HG03175 (cell line): ENCODE measurements around the gene ZNF648.
A peak's percentile ranks its signal among the peaks of the same experiment; 100 is the strongest.
"Not testable (repeated sequence)": the region's sequence is repeated elsewhere in the genome, so short reads cannot be mapped to it uniquely, and the experiment has no call there.

Experiments
- ATAC-seq: cut with Tn5 transposase; IDR thresholded peaks from one replicate; pipeline ENCODE4 v1.9.1; 2021; ENCODE audit warnings: mild to moderate bottlenecking, moderate library complexity; ENCODE audit not compliant: unreplicated experiment

The ZNF648 gene

DNA sequence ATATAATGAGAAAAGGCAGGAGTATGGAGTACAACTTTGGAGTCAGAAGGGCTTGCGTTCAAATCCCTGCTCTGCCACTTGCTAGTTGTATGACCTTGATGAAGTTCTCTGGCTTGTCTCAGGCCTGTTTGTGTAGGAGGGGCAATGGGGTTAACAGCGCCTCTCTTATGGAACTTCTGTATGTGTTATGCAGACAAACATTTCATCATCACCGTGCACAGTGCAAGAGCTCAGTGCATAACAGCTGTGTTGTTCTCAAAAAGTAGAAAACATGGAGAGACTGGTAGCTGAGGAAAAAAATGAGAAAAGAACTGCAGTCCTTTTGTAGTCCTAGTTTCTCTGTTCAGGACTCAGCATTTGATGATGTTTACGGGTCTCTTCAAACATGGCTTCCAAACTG lies 10.4 kb upstream of the ZNF648 start:
- ATAC-seq = no peak

DNA sequence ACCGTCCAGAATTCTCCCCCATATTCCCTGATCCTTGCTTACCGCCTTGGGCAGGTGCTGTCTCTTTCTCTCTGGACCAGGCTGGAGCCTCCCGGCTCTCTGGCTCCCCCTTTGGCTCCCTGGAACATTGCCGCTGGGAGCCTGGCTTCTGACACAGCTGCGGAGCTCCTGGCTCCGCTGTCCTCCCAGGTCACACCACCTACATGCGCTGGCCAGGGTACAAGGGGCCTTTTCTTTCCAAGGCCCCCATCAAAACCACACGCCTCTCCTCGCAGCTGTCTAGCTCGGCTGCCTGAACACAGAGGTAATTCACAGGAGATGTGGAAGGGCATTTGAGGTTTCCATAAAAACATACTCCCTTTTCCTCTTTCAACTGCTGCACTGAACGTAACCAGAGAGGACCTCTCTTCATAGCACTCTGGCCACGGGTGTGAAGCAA lies 7.5 kb upstream of the ZNF648 start:
- no peak for ATAC-seq

DNA sequence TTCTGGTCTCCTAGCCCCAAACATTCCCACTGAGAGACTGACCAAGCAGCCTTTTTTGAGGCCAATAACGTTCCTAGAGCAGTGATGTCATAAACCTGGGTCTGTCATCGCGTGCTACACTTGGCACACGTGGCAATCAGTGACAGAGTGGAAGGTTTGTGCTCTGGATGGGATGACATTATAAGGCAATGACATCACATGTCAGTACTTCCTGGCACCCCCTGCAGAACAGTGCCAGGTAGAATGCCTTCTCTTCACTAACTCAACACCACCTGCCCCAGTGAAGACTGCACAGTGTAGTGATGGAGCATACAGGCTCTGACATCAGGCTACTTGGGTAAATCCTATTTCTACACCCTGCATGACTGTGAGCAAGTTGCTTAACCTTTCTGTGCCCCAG lies 5.4 kb upstream of the ZNF648 start:
- ATAC-seq = no peak

DNA sequence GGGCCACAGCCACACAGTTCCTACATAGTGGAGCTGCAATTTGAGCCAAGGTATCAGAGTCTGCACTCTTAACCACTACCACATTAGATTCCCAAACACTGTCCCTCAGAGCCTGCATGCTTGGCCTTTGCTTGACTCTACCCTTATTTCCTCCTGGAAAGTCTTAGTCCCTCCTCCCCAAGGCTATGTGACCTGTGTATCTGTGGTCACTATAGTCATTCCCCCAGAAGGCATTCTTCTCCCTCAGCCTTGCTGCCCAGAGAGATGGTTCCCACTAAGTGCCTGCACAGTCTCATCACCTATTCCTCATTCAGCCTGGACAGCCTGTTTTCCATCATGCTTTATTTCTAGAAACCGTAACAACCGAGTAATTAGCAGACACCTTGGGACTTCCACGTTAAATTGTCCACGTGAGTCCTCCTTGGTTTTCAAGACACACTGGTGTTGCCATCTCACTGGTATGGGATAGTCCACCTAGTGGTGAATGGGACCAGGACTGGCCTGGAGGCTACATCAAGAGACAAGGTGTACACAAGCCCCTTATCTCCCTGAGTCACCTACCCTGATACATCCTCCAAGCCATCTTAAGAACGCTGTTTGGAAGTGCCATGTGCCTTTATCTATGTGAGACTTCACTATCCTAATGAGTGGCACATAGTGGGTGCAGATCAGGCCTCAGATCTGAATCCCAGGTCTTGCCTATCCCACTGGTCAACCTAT lies 3.8 kb upstream of the ZNF648 start:
- no peak for ATAC-seq

DNA sequence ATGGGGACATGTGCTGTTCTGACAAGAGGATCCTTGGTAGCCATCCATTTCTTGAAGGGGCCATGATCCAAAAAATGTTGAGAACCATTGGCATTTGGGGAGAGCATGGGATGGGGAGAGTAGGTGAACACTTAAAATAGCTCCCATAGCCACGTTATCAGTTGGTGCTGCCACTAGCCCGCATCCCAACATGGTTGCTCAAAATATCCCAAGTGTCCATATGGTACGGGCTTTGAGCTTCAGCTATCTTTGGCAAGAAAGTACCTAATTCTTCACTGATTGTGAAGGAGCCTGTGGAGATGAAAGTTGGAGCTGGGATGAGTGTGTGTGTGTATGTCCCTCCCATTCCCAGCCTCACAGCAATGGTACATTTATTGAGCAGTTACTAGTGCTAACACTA lies 3.1 kb upstream of the ZNF648 start:
- no peak for ATAC-seq

DNA sequence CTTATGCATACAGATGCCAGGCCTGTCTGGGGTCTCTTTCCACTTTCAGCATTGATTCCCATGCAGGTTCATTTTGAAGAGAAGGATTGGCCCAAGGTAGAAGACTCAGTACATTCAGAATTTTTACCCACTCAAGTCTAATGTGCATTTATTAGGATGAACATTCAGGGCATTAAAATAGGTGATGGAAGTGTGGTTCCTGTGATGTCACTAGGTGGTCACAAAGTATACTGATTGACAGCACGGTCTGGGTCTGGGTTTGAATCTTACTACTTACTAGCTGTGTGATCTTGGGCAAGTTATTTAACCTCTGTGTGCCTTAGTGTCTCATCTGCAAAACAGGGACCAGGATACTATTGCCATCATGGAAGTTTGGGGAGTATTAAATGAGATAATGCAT lies 711 bp upstream of the ZNF648 start:
- ATAC-seq = no peak

DNA sequence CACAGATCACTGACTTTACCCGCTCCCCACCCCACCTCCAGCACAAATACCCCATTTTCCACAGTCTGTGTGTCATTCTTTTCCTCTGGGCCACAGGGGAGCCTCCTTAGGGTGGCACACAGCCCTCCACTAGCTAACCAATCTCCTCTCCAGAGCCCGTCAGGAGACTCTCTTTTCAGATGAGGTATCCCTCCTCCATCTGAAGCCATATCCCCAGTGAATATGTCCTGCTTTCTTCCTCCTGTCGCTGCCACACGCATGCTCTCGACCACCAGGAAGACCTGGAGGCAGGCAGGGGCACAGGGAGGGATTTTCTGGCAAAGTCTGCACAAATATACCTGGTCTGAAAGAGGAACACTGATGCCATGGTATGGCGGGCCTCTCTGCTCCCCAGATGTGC lies 635 bp downstream of the ZNF648 start:
- ATAC-seq = no peak

DNA sequence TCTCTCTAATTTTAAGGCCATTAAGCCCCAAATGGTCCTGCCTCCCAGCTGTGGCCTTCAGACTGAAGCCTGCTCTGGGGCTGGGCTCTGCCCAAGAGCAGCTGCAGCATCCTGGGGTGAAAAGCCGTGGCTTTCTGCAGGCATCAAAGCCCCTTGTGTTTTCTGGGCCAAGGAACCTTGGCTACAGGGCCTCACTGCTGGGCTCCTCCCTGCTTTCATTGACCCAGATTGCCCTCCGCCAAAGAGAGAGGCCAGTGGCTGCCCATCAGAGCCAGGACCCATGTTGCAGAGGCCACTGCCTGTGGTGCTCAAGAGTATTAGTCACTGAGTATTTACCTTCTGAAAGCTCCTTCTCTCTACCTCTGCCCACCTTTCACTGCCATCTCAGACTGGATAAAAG lies 1.6 kb downstream of the ZNF648 start:
- no peak for ATAC-seq

DNA sequence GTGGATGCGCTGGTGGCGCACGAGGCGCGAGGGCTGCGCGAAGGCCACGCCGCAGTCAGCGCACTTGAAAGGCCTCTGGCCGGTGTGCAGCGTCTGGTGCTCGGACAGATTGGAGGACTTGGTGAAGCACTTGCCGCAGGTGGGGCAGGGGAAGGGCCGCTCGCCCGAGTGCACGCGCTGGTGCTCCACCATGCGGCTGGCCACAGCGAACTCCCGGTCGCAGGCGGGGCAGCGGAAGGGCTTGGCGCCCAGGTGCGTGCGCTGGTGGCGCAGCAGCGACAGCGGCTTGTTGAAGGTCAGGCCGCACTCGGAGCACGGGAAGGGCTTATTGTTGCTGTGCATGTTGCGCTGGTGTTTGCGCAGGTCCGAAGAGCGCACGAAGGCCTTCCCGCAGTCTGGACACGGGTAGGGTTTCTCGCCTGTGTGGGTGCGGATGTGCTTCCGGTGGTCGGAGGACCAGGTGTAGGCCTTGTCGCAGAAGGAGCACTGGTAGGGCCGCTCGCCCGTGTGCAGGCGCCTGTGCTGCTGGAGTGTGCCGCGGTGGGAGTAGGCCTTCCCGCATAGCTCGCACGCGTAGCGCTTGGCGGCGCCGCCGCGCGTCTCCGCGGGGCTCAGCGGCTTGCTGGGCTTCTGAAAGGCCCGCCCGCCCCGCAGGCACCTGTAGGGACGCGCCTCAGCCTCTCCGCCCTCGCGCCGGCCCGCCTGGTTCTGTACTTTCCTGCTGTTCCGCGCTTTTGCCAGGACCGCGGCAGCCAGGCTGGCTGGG lies 4.7 kb downstream of the ZNF648 start:
- ATAC-seq = no peak

DNA sequence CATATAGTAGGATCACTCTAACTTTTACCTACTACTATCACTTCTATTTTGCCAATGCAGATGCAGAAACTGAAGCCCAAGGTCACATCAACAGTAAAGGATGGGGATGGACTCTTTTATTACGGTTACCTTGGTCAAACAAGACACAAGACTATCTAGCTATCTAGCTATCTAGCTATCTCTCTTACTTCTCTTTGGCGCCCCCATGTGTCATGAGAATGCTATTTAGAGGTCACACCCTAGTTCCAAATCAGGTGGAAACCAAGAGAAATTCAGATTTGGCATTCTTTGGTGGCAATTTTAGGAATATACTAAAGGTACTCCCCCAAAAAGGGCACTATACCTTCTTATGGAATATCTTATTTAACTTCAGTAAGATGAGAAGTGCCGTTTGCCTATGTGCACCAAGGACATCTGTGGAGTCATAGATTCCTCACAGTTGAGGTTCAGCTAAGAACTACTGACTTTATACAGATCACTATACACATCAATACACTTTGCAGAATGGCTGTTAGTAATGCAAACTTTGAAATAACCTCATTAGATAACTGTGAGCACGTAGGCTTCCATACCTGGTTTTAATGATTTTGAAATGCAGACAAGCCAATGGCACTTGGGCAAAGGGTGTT lies 6.7 kb downstream of the ZNF648 start:
- peak; percentile 72 for ATAC-seq

DNA sequence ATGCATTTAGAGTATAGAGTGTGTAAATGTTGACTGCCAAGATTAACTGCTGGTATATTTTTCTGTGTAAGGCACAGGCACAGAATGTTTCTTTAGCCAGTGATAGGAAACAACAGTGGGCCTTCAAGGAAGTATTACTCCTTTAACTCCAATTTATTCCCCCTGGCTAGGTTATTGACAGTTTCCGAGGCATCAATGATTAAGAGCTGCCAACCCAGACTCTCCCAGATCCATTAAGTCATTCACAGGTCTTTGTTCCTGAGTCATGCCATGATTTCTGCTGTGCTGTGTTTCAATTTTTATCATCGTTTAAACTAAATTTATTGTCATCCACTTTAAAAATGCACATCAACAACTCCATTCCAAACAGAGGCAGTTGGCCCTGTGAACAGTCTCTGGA lies 9.2 kb downstream of the ZNF648 start:
- ATAC-seq = no peak

DNA sequence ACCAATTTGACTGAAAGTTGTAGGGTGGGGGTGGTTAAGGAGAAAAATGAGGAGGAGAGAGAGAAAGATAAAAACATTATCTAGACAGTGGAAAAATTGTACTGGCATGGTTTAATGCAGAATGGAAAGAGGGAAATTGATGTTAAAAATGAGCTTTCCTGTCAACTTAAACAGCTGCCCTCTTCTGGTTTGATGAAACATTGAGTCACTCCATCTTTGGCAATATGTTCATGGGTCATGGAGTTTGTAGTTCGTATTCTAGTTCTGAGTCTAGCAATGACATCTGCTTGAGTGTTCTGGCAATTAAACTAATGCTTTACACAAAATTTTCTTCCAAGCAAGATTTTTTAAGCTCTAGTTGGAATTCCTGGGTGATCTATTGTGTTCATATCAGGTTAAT lies 9.6 kb downstream of the ZNF648 start:
- no peak for ATAC-seq

DNA sequence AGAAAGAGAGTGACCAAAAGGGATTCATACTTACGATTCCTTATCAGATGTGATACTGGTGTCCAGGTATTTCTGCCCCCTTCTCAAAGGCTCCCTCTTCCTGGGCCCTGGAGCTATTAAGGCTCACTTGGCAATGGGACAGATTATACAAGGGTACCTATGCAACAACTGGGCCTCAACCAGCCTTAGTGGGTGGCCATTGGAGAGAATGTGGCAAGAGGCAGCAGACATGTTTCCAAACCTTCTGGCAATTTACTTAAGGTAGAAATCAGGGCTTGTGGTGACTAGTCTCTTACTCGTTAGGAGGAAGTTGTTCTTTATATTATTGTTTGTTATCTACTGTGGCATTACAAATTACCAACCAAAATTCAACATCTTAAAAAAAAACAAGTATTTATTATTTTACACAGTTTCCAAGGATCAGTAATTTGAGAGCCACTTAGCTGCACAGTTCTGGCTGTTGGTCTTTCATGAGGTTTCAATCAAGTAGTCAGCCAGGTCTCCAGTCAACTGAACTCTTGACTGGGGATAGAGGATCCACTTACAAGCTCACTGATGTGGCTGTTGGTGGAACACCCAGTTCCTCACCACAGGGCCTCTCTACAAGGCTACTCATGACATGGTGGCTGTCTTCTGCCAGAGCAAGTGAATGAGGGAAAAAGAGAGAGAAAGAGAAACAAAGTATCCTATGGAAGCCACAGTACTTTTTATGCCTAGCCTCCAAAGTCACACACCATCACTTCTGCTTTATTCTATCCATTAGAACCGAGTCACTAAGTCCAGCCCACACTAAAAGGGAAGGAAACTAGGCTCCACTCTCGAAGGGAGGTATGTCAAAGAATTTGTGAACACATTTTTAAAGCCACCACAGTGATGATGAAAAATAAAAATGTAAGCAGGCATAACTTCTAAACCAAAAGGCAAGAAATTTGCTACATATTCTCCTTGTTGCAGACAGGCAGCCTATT lies 10.7 kb downstream of the ZNF648 start:
- no peak for ATAC-seq

DNA sequence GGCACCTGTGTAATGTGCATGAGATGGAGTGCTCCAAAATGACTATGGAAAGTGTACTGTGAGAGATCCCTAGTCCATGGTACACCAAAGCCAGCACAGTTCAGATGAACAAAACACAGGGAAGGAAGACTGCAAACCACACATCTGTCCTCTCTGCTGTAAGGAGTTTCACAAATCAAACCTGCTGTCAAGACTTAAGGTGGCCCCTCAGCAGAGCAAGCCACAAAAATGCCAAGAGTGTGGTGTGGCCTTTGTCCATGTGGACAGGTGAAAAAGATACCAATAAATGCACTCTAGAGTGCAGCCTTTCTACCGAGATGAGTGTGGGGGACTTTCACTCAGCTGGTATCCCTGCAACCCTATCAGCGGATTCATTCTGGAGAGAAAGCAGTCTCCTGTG lies 12.9 kb downstream of the ZNF648 start:
- no peak for ATAC-seq

DNA sequence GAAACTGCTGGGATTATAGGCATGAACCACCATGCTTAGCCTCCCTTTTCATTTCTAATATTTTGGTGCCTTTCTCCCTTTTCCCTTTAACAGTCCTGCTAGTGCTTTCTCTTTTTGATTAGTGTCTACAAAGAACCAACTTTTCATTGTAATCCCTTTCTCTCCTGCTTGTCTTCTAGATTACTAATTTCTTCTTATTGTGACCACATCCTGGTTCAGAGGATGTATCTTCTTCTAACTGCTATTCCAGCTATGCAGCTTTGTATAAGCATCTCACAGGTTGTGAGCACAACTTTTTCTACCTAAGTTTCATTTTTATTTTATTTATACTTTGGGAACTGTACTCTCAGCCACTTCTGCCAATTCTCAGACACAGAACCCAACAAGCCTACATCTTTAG lies 14.7 kb downstream of the ZNF648 start:
- no peak for ATAC-seq

DNA sequence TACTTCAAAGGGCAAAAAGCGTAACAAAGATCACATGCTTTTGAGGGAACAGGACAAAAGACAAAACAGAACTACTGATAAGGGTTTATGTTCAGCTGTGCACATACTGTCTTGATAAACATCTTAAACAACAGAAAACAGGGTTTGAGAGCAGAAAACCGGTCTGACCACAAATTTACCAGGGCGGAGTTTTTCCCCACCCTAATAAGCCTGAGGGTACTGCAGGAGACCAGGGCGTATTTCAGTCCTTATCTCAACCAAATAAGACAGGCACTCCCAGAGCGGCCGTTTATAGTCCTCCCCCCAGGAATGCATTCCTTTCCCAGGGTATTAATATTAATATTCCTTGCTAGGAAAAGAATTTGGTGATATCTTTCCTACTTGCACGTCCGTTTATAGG lies 16.0 kb downstream of the ZNF648 start:
- ATAC-seq = not testable (repeated sequence)

DNA sequence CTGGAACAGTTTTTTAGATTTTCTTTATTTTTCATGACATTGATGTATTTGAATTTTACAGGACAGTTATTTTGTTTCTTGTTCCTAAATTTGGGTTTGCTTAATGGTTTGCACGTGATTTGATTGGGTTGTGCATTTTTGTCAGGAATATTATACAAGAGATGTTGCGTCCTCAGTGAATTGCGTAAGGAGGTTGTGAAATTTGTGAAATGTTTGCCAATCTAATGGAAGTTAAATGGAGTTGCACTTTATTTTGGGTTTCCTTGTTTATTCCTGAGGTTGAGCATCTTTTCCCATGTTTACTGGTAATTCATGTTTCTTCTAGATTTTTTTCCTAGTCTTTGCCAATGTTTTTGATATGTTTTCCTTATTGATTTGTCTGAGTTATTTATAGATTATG lies 19.9 kb downstream of the ZNF648 start:
- no peak for ATAC-seq

DNA sequence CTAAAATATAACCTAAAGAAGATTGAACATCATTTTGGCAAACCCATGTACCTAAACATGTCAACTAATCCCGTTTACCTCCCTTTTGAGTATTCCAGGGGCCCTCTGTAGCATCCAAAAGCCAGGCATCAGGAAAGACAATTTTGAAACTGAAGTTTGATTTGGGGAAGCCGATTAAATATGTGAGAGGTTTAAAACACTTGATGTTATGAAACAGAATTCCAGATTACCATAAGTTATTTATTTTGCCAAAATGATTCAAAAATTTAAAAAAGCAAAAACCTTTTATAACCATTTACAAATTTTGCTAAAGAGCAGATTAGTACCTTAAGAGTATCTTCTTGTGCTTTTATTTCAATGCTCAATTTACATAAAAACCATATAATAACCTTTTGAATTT lies 23.3 kb downstream of the ZNF648 start:
- ATAC-seq = no peak

DNA sequence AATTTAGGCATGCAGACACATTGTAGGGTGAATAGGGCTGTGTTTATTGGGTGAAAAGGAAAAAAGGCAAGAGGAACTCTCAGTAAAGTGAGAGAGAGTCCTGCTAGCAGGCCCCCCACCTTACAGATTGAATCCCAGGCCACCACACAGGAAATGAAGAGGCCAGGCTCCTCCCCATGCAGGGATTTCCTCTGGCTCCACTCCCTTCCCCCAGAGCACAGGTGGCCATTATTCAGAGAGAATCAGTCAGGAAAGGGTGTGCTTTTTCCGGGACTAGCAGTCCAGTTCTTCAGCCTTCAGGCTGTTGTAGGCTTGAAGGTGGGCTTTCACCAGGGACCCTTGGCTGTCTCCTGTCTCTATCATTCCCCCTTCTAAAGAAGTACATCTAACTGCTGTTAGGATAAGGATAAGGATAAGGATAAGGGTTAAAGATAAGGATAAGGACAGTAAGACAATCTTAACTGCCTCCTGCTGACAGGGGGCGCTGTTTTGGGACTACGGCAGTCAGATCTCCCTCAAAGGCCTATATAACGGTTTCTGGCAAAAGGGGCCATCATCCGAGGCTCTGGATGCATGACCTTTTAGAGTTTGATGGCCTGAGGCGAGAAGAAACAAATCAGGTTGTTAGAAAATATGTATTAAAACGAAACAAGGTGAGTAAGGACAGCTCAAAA lies 26.3 kb downstream of the ZNF648 start:
- no peak for ATAC-seq

DNA sequence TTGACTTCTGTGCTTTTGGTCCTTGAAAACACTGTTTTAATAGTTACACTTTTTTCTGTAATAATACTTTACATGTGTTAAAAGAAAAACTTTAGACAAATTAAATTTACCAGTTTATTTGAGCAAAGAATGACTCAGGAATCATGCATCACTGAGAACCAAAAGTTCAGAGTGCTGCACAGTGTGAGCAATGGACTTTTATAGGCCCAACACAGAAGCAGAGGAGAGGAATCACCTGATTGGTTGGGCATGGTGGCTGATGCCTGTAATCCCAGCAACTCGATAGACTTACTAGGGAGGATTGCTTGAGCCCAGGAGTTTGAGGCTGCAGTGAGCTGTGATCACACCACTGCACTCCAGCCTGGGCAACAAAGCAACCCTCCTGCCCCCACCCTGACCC lies 29.3 kb downstream of the ZNF648 start:
- ATAC-seq = no peak
